AG08396 (cell line): ENCODE data around the gene HSPH1.
A peak's percentile ranks its signal among the peaks of the same experiment; 100 is the strongest.
"Not testable (repeated sequence)": the region's sequence is repeated elsewhere in the genome, so short reads cannot be mapped to it uniquely, and the experiment has no call there.

Experiments used
- DNase-seq: peaks from one replicate; pipeline ENCODE4 v3.0.0; 2012; ENCODE audit warnings: low spot score, mixed read lengths

HSPH1 gene

DNA sequence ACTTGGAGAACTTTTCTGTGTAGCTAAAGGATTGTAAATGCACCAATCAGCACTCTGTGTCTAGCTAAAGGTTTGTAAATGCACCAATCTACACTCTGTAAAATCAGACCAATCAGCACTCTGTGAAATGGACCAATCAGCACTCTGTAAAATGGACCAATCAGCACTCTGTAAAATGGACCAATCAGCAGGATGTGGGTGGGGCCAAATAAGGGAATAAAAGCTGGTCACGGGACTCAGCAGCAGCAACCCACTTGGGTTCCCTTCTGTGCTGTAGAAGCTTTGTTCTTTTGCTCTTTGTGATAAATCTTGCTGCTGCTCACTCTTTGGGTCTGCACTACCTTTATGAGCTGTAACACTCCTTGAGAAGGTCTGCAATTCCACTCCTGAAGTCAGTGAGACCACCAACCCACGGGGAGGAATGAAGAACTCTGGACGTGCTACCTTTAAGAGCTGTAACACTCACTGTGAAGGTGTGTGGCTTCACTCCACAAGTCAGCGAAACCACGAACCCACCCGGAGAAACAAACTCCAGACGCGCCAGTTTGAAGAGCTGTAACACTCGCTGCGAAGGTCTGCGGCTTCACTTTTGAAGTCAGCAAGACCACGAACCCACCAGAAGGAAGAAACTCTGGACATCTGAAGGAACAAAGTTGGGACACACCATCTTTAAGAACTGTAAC lies 16.2 kb upstream of the HSPH1 start:
- DNase-seq, result not testable (repeated sequence)

- DNase-seq, result no peak
Measured at GRCh38 chr13:31175847-31176532, 14.3 kb upstream of the HSPH1 start.

DNA sequence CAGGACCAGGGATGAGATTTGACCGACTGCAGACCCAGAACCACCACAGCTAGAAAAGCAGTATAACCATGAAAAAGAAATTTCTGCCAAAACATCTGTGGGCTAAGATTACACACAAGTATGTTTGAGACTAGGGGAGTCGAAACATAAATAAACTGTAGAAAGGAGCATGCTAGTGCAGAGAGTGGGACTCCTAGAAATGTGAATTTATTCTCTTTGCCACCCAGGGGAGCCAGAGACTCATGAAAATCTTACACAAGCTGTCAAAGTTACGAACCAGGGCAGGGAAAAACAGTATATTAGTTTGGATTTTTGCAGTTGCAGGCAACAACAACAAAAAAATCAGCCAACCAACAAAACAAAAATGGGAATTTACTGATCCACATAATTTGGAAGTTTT lies 12.3 kb upstream of the HSPH1 start:
- peak; percentile 34 for DNase-seq

DNA sequence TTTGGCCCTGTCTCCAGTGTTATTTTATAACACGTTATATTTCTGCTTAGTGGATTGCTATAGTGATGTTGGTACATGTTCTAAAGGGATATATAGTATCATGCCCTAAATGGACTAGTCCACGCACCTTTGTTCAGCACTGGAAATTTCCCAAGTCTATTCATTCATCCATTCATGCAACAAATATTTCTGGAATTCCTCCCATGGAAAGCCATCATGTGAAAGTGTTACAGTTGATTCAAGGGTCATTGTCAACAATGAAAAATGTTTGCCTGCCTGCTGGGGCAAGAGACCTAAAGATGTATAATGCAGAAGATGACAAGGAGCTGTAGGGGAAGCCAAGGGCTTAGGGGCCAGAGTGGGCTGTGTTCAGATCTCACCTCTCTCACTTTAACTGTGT lies 10.8 kb upstream of the HSPH1 start:
- DNase-seq, result peak; percentile 54

- peak; percentile 20 for DNase-seq
Measured at GRCh38 chr13:31172001-31172400, 10.3 kb upstream of the HSPH1 start.

DNA sequence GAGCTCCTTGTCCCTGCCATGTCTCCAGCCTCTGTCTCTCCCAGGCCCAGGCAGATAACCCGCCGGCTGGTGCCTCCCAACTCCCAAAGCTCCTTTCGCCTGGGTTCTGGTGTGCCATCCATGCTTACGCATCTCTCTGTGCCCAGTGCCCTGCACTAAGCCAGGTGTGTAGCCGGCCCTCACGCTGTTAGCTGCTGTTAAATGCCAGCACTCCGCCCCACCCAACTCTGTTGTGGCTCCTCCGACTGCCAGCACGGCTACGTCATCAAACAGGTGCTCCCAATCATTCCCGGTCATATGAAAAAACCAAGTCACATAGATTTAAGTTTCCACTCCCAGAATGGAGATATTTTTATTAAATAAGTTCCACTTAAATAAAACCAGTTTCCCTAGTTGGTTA lies 7.0 kb upstream of the HSPH1 start:
- DNase-seq, result no peak

GRCh38 chr13:31168166-31168565 lies 6.5 kb upstream of the HSPH1 start:
- no peak for DNase-seq

- no peak for DNase-seq
Measured at GRCh38 chr13:31167490-31167889, 5.8 kb upstream of the HSPH1 start.

GRCh38 chr13:31166591-31166990 lies 4.9 kb upstream of the HSPH1 start:
- DNase-seq, result no peak

- peak; percentile 93 for DNase-seq
Measured at GRCh38 chr13:31162151-31163008, 676 bp upstream of the HSPH1 start.

- peak; percentile 70 for DNase-seq
Measured at GRCh38 chr13:31160857-31161556, 697 bp downstream of the HSPH1 start.

DNA sequence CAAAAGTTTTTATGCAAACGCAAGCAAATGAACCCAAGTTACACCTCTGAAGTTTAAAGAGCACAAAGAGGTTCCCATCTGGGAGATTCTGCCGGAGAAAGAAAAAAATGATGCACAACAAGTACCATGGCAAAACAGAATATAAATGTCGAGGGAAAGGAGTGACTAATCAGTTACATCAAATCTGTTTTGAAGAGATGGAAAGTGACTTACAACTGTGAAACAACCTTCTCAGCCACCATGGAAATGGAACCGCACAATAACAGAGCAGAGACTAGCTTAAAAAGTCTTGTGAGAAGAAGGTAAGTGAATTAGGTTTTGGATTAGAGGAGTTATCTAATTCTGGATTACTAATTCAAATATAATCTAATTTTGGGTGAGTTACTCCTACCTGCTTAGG lies 2.4 kb downstream of the HSPH1 start:
- no peak for DNase-seq

DNA sequence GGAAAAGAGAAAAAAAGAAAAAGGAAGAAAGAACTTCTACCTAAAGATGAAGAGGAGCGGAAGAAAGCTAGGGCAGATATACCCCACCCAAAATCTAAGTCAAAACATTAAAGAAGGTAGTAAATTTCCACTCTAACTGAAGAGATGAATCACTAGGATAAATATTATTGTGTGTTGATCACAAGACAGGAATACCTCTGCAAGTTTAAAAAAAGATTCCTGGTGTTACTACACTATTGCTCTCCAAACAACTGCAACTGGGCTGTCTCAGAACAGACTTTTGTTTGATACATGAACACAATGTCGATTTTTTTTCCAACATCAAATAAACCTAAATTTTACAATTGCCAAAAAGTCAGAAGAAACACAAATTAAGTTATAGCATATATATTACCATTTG lies 6.8 kb downstream of the HSPH1 start:
- peak; percentile 25 for DNase-seq

DNA sequence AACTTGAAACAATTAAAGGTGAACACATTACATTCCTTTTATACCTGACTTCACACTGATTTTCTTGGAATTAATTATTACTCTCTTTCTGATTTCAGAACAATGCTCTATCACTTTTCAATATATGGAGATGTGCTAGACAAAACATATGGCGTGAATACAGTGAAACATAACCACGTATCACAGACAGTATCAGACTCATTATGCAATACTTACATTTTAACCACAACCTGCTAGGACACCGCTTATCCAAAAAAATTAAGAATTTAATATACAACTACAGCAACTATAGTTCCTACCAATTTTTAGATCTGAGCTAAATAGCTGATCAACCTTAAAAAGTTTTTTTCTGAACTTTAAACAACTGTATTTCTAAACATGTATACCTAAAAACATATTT lies 9.9 kb downstream of the HSPH1 start:
- no peak for DNase-seq

GRCh38 chr13:31150315-31150985 lies 11.3 kb downstream of the HSPH1 start:
- no peak for DNase-seq

DNA sequence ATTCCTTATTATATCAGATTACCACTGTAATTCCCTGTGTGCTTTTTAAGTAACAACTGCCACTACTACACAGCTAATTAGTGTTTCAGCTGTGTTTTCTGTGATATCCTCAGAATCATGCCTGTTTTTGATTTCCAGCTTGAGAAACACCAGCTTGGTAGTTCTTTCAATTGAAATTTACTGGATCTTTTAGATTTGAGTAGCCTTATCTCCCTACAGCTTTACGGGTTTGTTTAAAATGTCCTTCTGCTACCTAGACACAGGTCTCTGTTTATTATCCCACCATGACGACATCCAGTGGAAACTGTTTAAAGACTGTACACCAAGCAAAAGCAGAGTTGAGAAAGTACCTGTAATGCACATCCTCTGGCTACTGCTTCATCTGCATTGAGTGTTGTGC lies 12.1 kb downstream of the HSPH1 start:
- DNase-seq, result no peak

DNA sequence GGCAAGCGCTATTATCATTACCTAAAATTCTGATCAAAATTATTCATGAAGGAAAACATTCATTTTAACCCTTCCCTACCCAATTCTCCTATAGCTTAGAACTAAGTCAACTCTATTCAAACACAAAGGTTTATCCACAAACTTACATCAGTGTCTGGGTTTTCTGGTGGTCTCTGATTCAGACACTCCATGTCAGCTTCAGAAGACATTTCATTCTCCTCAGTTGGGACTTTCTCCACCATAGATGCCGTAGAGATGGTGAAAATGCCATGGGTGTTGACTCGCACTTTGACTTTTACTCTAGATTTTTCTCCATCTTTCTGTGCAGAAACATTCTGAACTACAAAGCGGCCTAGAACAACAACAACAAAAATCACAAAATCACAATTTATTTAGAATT lies 16.3 kb downstream of the HSPH1 start:
- no peak for DNase-seq

DNA sequence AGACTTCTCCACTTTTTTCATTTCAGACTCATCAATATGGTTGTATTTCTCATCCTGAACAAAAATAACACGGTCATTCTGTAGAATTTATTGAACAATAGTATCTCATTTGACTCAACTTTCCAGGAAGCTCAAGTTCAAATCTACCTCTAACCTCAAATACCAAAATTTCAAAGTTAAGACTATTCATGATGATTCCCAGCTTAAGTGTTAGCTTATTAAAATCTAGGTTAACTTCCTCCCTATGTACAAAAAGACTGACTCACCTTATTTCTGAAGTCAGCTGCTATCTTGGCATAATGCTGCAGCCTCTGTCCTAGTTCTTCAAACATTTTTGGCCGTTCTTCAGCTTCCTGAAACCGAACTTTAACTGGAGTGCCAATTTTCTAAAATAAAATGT lies 23.2 kb downstream of the HSPH1 start:
- DNase-seq, result no peak

- no peak for DNase-seq
Measured at GRCh38 chr13:31136724-31137123, 25.0 kb downstream of the HSPH1 start.

- DNase-seq, result no peak
Measured at GRCh38 chr13:31134039-31134711, 27.5 kb downstream of the HSPH1 start.

DNA sequence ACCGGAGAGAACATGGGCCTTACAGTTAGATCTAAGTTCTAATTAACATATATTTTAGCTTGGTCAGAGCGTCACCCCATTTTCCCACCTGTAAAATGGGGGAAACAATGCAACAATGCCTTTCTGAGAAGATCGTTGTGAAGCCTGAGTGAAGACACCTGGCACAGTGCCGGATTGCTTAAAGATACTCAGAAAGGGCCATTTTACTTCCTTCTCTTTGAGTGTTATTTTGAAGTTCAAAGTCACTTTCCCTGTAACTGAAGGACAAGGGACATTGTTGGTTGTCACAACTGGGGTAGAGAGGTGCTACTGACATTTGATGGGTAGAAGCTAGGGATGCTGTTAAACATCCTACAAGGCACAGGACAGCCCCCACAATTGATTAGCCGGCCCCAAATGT lies 28.1 kb downstream of the HSPH1 start:
- DNase-seq, result no peak
